NCI-H128 (cell line): Measurements from ENCODE around the gene AMBRA1.

Experiments used
- DNase-seq: peaks from one replicate; lab custom pipeline; 2025; ENCODE audit not compliant: unreplicated experiment; lab: John Stamatoyannopoulos, UW

Gene AMBRA1

GRCh38 chr11:46408407-46408986, 185.3 kb downstream of the AMBRA1 start:
- no peak for DNase-seq

GRCh38 chr11:46407635-46408034, 186.2 kb downstream of the AMBRA1 start:
- no peak for DNase-seq

GRCh38 chr11:46404476-46405017, 189.3 kb downstream of the AMBRA1 start:
- DNase-seq = no peak

GRCh38 chr11:46402957-46403902, 190.6 kb downstream of the AMBRA1 start:
- no peak for DNase-seq

- no peak for DNase-seq
Observed at GRCh38 chr11:46397526-46397925, 196.3 kb downstream of the AMBRA1 start.

GRCh38 chr11:46393759-46394158, 200.1 kb downstream of the AMBRA1 start:
- DNase-seq = no peak

GRCh38 chr11:46393231-46393616, 200.6 kb downstream of the AMBRA1 start:
- no peak for DNase-seq

- no peak for DNase-seq
Observed at GRCh38 chr11:46392421-46393230, 201.2 kb downstream of the AMBRA1 start.

GRCh38 chr11:46391578-46392420, 202.0 kb downstream of the AMBRA1 start, which contains the start of gene CHRM4:
Gene CHRM4 (minus strand): TSS chr11:46391776. CDS start chr11:46386557, 5,219 bp downstream.
- peak; percentile 36 for DNase-seq

GRCh38 chr11:46391186-46391577, 202.6 kb downstream of the AMBRA1 start:
- no peak for DNase-seq

- DNase-seq = no peak
Observed at GRCh38 chr11:46390331-46391171, 203.3 kb downstream of the AMBRA1 start.

- peak; percentile 49 for DNase-seq
Observed at GRCh38 chr11:46389450-46390330, 204.1 kb downstream of the AMBRA1 start.

GRCh38 chr11:46388619-46389449, 205.0 kb downstream of the AMBRA1 start:
- no peak for DNase-seq

- DNase-seq = no peak
Observed at GRCh38 chr11:46387919-46388618, 205.8 kb downstream of the AMBRA1 start.

- DNase-seq = no peak
Observed at GRCh38 chr11:46387456-46387855, 206.4 kb downstream of the AMBRA1 start.

GRCh38 chr11:46386674-46387073, 207.1 kb downstream of the AMBRA1 start:
- DNase-seq = no peak

GRCh38 chr11:46386005-46386578, 207.7 kb downstream of the AMBRA1 start:
- no peak for DNase-seq
